OCI-LY1 (cell line): ENCODE results near the gene RAI1.

Experiments
- H2AFZ ChIP-seq: fragments of 200-600 bp; sonication (generic), shearing (Covaris generic); 2 replicates; pipeline ENCODE4 v1.6.0; 2014; ENCODE audit warnings: antibody characterized with exemption, mild to moderate bottlenecking, low read length
- H3F3A ChIP-seq: fragments of 200-600 bp; sonication (generic), shearing (Covaris generic); 2 replicates; pipeline ENCODE4 v1.6.0; 2014; ENCODE audit warnings: mild to moderate bottlenecking, antibody characterized with exemption, low read length, moderate library complexity; ENCODE audit not compliant: insufficient read depth
- H3K27ac ChIP-seq: fragments of 200-600 bp; sonication (generic); 2 replicates; pipeline ENCODE4 v1.5.1; 2014; ENCODE audit warnings: low read length, mixed run types, mild to moderate bottlenecking, low read depth; ENCODE audit not compliant: poor library complexity, severe bottlenecking
- H3K27me3 ChIP-seq: fragments of 200-600 bp; sonication (generic); 2 replicates; pipeline ENCODE4 v1.6.0; 2014; ENCODE audit warnings: antibody characterized with exemption, mild to moderate bottlenecking, low read length, moderate library complexity; ENCODE audit not compliant: insufficient read depth
- H3K36me3 ChIP-seq: fragments of 200-600 bp; sonication (generic); 2 replicates; pipeline ENCODE4 v1.6.1; 2014; ENCODE audit warnings: mild to moderate bottlenecking, antibody characterized with exemption, low read length, moderate library complexity, mixed read lengths; ENCODE audit not compliant: insufficient read depth
- H3K4me1 ChIP-seq: fragments of 200-600 bp; sonication (generic); 2 replicates; pipeline ENCODE4 v1.5.1; 2014; ENCODE audit warnings: mild to moderate bottlenecking, low read length, moderate library complexity; ENCODE audit not compliant: insufficient read depth, severe bottlenecking
- H3K4me2 ChIP-seq: fragments of 200-600 bp; sonication (generic), shearing (Covaris generic); 2 replicates; pipeline ENCODE4 v1.6.1; 2014; ENCODE audit warnings: low read length
- H3K4me3 ChIP-seq: fragments of 200-600 bp; sonication (generic); 2 replicates; pipeline ENCODE4 v1.5.1; 2014; ENCODE audit warnings: low read length, low read depth, mild to moderate bottlenecking, mixed read lengths; ENCODE audit not compliant: poor library complexity, severe bottlenecking
- H3K79me2 ChIP-seq: fragments of 200-600 bp; shearing (Covaris generic); 2 replicates; pipeline ENCODE4 v1.6.1; 2016; ENCODE audit warnings: mixed run types, low read length, mixed read lengths; ENCODE audit not compliant: insufficient read depth
- H3K9ac ChIP-seq: fragments of 200-600 bp; sonication (generic), shearing (Covaris generic); 2 replicates; pipeline ENCODE4 v1.6.1; 2014; ENCODE audit warnings: mild to moderate bottlenecking, low read length, mixed read lengths
- H3K9me2 ChIP-seq: fragments of 200-600 bp; sonication (generic), shearing (Covaris generic); 2 replicates; pipeline ENCODE4 v1.6.1; 2014; ENCODE audit warnings: low read depth, mild to moderate bottlenecking, low read length, mixed read lengths
- H3K9me3 ChIP-seq: fragments of 200-600 bp; shearing (Covaris generic); 2 replicates; pipeline ENCODE4 v1.6.1; 2014; ENCODE audit warnings: low read length, mixed read lengths
- H4K20me1 ChIP-seq: fragments of 200-600 bp; sonication (generic), shearing (Covaris generic); 2 replicates; pipeline ENCODE4 v1.6.0; 2016; ENCODE audit warnings: mild to moderate bottlenecking, low read length; ENCODE audit not compliant: insufficient read depth
- CTCF ChIP-seq: fragments of 200-600 bp; sonication (generic), shearing (Covaris generic); IDR thresholded peaks from 2 replicates; pipeline ENCODE4 v1.5.1; 2017; ENCODE audit warnings: mild to moderate bottlenecking, antibody characterized with exemption, low read length, moderate library complexity, mixed read lengths
- EZH2 ChIP-seq: fragments of 200-600 bp; sonication (generic), shearing (Covaris generic); IDR thresholded peaks from 2 replicates; pipeline ENCODE4 v1.8.0; 2017; ENCODE audit warnings: borderline replicate concordance, mixed run types, mild to moderate bottlenecking, antibody characterized with exemption, low read length, moderate library complexity, mixed read lengths

Gene RAI1

GRCh38 chr17:17758941-17759563, 77.8 kb downstream of the RAI1 start:
- Histone ChIP-seq H3K27me3 (no peaks in the 10 kb centered on the region), H3K79me2 (no peaks in the 10 kb centered on the region), H3K27ac (peak overlapping the region; percentile 100), H3K4me3 (peak overlapping the region; percentile 10), H3K9ac (peak overlapping the region; percentile 75; the same call in 1 of the 2 replicates), H4K20me1 (no peaks in the 10 kb centered on the region), H3K4me2 (peak overlapping the region; percentile 48; the same call in 1 of the 2 replicates), H3K36me3 (0 out of 2 replicates have a peak, but pooled peaks cover 5% of the 10 kb centered on the region), H3K9me2 (no peaks in the 10 kb centered on the region), H3F3A (no peaks in the 10 kb centered on the region), H3K4me1 (peaks cover 64% of the 10 kb centered on the region), H2AFZ (no peak overlapping the region), H3K9me3 (no peaks in the 10 kb centered on the region)
- TF ChIP-seq EZH2 = no peak
- no peak for TF ChIP-seq CTCF

DNA sequence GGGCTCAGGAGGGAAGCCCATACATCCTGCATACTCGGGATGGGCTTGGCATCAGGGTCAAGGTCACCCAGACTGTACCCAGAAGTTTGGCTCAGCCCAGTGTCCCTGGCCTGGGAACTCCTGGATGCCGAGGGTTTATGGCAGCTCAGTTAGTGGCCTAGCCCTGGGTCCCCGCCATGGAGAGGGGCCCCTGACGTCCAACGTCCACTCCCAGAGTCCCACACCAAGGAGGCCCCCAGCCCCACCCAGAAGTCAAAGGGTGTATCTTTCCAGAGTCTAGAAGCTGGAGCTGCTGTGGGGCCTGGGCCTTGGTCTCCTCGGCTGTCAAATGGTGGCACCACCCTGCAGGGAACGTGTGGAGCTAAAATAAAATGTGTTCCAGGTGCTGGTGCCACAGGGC, 79.1 kb downstream of the RAI1 start:
- no peaks in the 10 kb centered on the region for H3F3A ChIP-seq
- H3K4me3 ChIP-seq = no peak overlapping the region
- peak overlapping the region; percentile 100 for H3K27ac ChIP-seq
- no peaks in the 10 kb centered on the region for H3K9me2 ChIP-seq
- no peaks in the 10 kb centered on the region for H4K20me1 ChIP-seq
- H3K9me3 ChIP-seq = no peaks in the 10 kb centered on the region
- H3K4me1 ChIP-seq = peaks cover 63% of the 10 kb centered on the region
- H2AFZ ChIP-seq = no peak overlapping the region
- H3K9ac ChIP-seq = no peak overlapping the region
- TF ChIP-seq EZH2 (no peak), CTCF (no peak)
- H3K79me2 ChIP-seq = no peaks in the 10 kb centered on the region
- H3K4me2 ChIP-seq = no peak overlapping the region
- 0 out of 2 replicates have a peak, but pooled peaks cover 5% of the 10 kb centered on the region for H3K36me3 ChIP-seq
- no peaks in the 10 kb centered on the region for H3K27me3 ChIP-seq

DNA sequence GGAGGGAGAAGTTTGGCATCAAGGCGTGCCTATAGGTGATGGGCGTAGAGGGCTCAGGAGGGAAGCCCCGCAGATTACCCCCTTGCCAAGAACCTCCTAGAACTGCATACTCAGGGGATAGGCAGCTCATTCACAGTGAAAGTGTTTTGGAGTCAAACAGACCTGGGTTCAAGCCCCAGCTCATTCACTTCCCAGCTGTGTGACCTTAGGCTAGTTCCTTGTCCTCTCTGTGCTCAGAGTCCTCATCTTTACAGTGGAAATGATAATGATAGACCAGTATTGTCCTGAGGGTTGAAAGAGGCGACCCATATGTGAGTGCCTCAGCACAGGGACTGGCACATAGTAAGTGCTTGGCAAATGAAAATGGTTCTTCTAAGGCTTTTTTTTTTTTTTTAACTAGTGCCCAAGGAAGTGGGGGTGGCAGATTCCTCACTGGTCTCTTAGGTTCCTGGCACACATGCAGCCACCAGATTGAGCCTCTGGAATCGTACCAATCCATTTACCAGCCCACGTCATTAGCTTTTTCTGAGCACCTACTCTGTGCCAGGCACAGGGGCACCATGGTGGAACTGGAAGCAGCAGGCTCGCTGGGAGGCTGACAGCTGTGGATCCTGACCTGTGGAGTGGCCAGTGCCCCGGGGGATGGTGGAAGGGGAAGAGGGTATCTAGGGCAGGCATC, 79.8 kb downstream of the RAI1 start:
- no peak for TF ChIP-seq EZH2
- TF ChIP-seq CTCF = no peak
- Histone ChIP-seq H3K9ac (no peak overlapping the region), H3K9me3 (no peaks in the 10 kb centered on the region), H3K9me2 (no peaks in the 10 kb centered on the region), H3F3A (no peaks in the 10 kb centered on the region), H2AFZ (no peak overlapping the region), H3K36me3 (0 out of 2 replicates have a peak, but pooled peaks cover 5% of the 10 kb centered on the region), H3K79me2 (no peaks in the 10 kb centered on the region), H4K20me1 (no peaks in the 10 kb centered on the region), H3K4me2 (no peak overlapping the region), H3K4me3 (no peak overlapping the region), H3K27me3 (no peaks in the 10 kb centered on the region), H3K27ac (no peak overlapping the region), H3K4me1 (peaks cover 63% of the 10 kb centered on the region)
